Heart left ventricle (tissue), 13 donors: ENCODE measurements around the gene POLE3.

Source experiments
- POLR2A ChIP-seq, 2 donors: fragments of 450-650 bp; IDR thresholded peaks; one replicate each; pipeline ENCODE4 v1.6.1; 2017; ENCODE audit warnings: antibody characterized with exemption in 2 of 2, mild to moderate bottlenecking in 2 of 2, moderate library complexity in 2 of 2
- TF ChIP-seq, protein P1 (sequence below), 12 donors: fragments of 200-600 bp; sonication (generic) in 4 of 12; IDR thresholded peaks; one replicate each; pipeline versions ENCODE4 v1.5.0 to v1.8.0; 2018 to 2022; ENCODE audit warnings: antibody characterized with exemption in 12 of 12, mild to moderate bottlenecking in 5 of 12
- donor health status: ischemic (EF 13 %, LVEDD 7.1; RV severe dilation, severe dysfunction).
- donor health status: DM: no; HTN: yes; CAD: no.
- donor health status: DM: no; HTN: no; CAD: no.
- donor health status: ischemic (EF 25% LVEDD 6.9; RV normal size, moderate dysfunction).
- donor health status: ischemic (EF 25% LVEDD 5.7; RV mildly dilated, moderate dysfunction).
- donor health status: ischemic (EF 35%, LVEDD 5.7; RV mildly dilated, moderate dysfunction).
- donor health status: nonischemic (EF 11% LVEDD 7.7; RV severe dilation, severe dysfunction).
- donor health status: DM: yes; HTN: yes; CAD: no.
- donor health status: PGD.
- donor health status: ischemic (EF 29% LVEDD 5.4; RV normal size, mild dysfunction).
- donor health status: nonischemic (EF 23%, LVEDD 6.1; RV moderate dilation, normal function).

DNA sequence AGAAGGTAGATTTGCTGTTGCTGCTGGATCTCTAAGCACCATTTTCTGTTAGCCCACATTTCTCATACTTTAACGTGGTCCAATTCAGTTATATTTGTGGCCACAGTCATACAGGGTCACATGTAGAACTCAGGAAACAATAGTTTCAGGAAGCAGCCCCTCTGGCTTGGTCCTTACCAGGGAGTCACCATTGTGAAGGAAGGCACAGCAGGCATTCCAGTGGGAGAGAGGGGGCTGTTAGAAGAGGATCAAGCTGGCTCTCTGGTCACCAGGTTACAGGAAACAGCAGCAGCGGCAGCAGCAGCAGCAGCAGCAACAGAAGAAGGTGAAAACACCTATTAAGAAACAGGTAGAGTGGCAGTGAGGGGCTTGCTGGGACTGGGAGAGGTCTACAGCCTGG, 14.6 kb upstream of the POLE3 start:
- TF ChIP-seq, protein P1, sequence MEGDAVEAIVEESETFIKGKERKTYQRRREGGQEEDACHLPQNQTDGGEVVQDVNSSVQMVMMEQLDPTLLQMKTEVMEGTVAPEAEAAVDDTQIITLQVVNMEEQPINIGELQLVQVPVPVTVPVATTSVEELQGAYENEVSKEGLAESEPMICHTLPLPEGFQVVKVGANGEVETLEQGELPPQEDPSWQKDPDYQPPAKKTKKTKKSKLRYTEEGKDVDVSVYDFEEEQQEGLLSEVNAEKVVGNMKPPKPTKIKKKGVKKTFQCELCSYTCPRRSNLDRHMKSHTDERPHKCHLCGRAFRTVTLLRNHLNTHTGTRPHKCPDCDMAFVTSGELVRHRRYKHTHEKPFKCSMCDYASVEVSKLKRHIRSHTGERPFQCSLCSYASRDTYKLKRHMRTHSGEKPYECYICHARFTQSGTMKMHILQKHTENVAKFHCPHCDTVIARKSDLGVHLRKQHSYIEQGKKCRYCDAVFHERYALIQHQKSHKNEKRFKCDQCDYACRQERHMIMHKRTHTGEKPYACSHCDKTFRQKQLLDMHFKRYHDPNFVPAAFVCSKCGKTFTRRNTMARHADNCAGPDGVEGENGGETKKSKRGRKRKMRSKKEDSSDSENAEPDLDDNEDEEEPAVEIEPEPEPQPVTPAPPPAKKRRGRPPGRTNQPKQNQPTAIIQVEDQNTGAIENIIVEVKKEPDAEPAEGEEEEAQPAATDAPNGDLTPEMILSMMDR (IDR thresholded peaks at IDR 0.05): no peak
- TF ChIP-seq POLR2A (IDR thresholded peaks at IDR 0.05): no peak
